Adrenal gland (tissue), 12 donors: ENCODE data around the gene PTPRE. TPM values are rescaled to one million over a fixed set of nuclear protein-coding genes. Genes with fewer than 3 reads are reported as not detected.

ENCODE experiments used
- DNase-seq, 7 donors: peaks; one replicate each; pipeline ENCODE4 v3.0.0-alpha.2; 2019 to 2020
- H3K27ac ChIP-seq, 5 donors: fragments of 200-600 bp; sonication (generic) in 4 of 5; 1 replicate in 3 of 5; 2 replicates in 2 of 5; pipeline versions ENCODE4 v1.5.1 to v1.8.0; 2016 to 2020; ENCODE audit warnings: mild to moderate bottlenecking in 1 of 5
- H3K27me3 ChIP-seq: fragments of 200-600 bp; 2 replicates; pipeline ENCODE4 v1.8.0; 2021
- H3K36me3 ChIP-seq, 2 donors: fragments of 200-600 bp; replicated peaks in 1 of 2; 1 replicate in 1 of 2; 2 replicates in 1 of 2; pipeline versions ENCODE4 v1.5.1 to v1.8.0; 2018 to 2022
- H3K4me1 ChIP-seq, 2 donors: fragments of 200-600 bp; replicated peaks in 1 of 2; 1 replicate in 1 of 2; 2 replicates in 1 of 2; pipeline versions ENCODE4 v1.5.1 to v1.8.0; 2018 to 2021
- H3K4me3 ChIP-seq, 4 donors: fragments of 200-600 bp; sonication (generic) in 3 of 4; one replicate each; pipeline ENCODE4 v1.5.1; 2016 to 2018
- H3K9me3 ChIP-seq, 3 donors: fragments of 200-600 bp; sonication (generic) in 1 of 3; replicated peaks in 1 of 3; 1 replicate in 2 of 3; 2 replicates in 1 of 3; pipeline versions ENCODE4 v1.5.1 to v1.8.0; 2016 to 2021
- CTCF ChIP-seq, 6 experiments: fragments of 450-650 bp in 4 of 6; fragments of 200-600 bp in 2 of 6; sonication (generic) in 1 of 6; IDR thresholded peaks; 1 replicate in 5 of 6; 2 replicates in 1 of 6; pipeline versions ENCODE4 v1.5.1 to v1.8.0; 2016 to 2021; ENCODE audit warnings: antibody characterized with exemption in 6 of 6, mild to moderate bottlenecking in 2 of 6, moderate library complexity in 1 of 6
- POLR2A ChIP-seq, 2 donors: fragments of 450-650 bp; IDR thresholded peaks; one replicate each; pipeline ENCODE4 v1.6.1; 2017; ENCODE audit warnings: antibody characterized with exemption in 2 of 2, mild to moderate bottlenecking in 2 of 2, moderate library complexity in 1 of 2
- WGBS, 4 donors: extraction: QIAGEN DNeasy Blood & Tissue Kit in 2 of 4; methylation state at CpG; one replicate each; pipeline versions ENCODE4 v1.1.5 to v1.1.7; 2013 to 2017; 5-methylcytosine and 5-hydroxymethylcytosine counted together
- intact Hi-C, 2 donors: fragments of 100-400 bp; cut with DNase I; formaldehyde crosslinking; loops; one replicate each; pipeline versions ENCODE4 v1.14.1 to v1.15.0; 2022 to 2023
- polyA plus RNA-seq, 3 donors: library from polyadenylated mRNA; stranded (reverse); fragments of 200-250 nt in 2 of 3; fragments of 350-450 nt in 1 of 3; fragmentation: Illumina TruSeq in 1 of 3; extraction: RNeasy Lipid Tissue Mini Kit (QIAGEN cat#74804) in 1 of 3; gene quantifications; one replicate each; pipeline ENCODE4 v1.2.3, GENCODE V29; 2013 to 2014
- total RNA-seq, 9 donors: library from RNA; depleted of rRNA in 4 of 9; stranded (reverse); fragments of >200 nt in 4 of 9; fragments of 120-200 nt in 1 of 9; fragmentation: NEBNext Ultra II Directional in 1 of 9; extraction: Animal tissue kit (Norgen Biotek cat#: 25700) in 1 of 9; gene quantifications; one replicate each; pipeline versions ENCODE4 v1.1.0 to v1.2.4, GENCODE V29; 2013 to 2023
- donor health status: healthy with polysubstance abuse.
- donor health status: Bipolar disorder and iron deficiency.
- donor health status: DM: yes; HTN: yes; CAD: no.
- donor health status: DM: no; HTN: no; CAD: no.
- donor health status: DM: no; HTN: no; CAD: no.
- donor health status: DM: yes; HTN: yes; CAD: no.

PTPRE gene
- total and polyA plus RNA-seq, 12 donors, result 7.6 to 52.8 (median 41.0) TPM

DNA sequence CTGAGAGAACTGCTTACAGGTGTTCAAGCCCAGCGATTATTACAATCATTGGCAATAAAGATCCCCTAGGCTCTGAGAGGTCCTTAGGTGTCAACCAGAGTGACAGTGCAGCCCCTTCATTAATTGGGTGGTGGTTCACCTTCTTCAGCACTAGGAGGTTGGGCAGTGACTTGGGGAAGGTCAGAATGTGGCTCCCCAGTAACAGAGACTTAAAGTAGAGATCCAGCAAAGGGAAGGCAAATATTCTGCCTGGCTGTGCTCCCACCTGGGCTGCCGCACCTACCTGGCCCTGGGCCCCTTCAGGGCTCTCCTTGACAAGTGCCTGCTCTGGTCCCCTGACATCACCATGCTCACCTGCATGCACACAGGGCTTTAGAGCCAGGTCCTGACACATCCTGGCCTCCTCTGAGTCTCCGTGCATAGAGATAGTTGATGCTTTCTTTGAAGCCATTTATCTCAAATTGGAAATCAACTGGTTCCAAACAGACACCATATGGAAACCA is 16.0 kb upstream of the PTPRE start:
- H3K27ac ChIP-seq, result no peak overlapping the region
- 89 to 100% (median 92%) methylated on average over 2 to 3 of the region's 3 CpGs for WGBS, 4 donors

DNA sequence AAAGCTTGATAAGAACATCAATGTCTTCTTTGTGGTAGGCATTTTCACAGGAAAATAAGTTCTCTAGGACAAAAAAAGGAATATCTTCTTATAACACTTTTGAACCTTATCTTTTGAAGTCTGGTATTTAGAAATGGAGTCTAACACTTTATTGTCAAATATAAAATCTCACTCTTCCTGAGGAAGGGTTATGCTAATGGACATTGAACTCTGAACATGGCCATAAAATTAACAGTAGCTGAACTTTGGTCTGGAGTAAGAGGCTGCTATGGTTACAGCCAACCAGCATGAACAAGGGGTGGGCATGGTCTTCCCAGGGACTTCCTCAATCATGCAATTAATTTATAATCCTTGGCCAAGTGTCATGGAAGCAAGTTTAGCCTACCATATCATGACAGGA is 14.2 kb upstream of the PTPRE start, which contains the start of gene CLRN3:
Gene CLRN3, minus strand, starts transcription at position 199 of the 400 bp plus-strand sequence. Its CDS starts 157 bp downstream, at position 42.
- H3K27ac ChIP-seq, result no peak within 1 kb of the TSS
- H3K9me3 ChIP-seq, result peaks cover 0 to 6% (median 0%) of the 10 kb centered on the region in 3 donors
- intact Hi-C loops, result no loop called here
- TF ChIP-seq POLR2A (IDR thresholded peaks at IDR 0.05) (no peak), CTCF (IDR thresholded peaks at IDR 0.05) (no peak)
- DNase-seq, result no peak
- H3K27me3 ChIP-seq, result no peaks in the 10 kb centered on the region
- no peaks in the 10 kb centered on the region for H3K4me1 ChIP-seq
- H3K36me3 ChIP-seq, result no peaks in the 10 kb centered on the region
- H3K4me3 ChIP-seq, result no peak within 1 kb of the TSS

More for the DNA sequence above, 16.0 kb upstream of the PTPRE start:
- no peaks in the 10 kb centered on the region for H3K9me3 ChIP-seq
- intact Hi-C loops, result no loop called here
- no peak overlapping the region for H3K4me3 ChIP-seq
- no peaks in the 10 kb centered on the region for H3K4me1 ChIP-seq
- no peaks in the 10 kb centered on the region for H3K27me3 ChIP-seq
- TF ChIP-seq CTCF (IDR thresholded peaks at IDR 0.05) (no peak), POLR2A (IDR thresholded peaks at IDR 0.05) (no peak)
- DNase-seq, result no peak
- no peaks in the 10 kb centered on the region for H3K36me3 ChIP-seq

- no peak for TF ChIP-seq POLR2A (IDR thresholded peaks at IDR 0.05)
- TF ChIP-seq CTCF (IDR thresholded peaks at IDR 0.05), result no peak
- H3K27ac ChIP-seq, result no peak overlapping the region
- intact Hi-C loops, result no loop called here
- no peak overlapping the region for H3K4me3 ChIP-seq
- H3K36me3 ChIP-seq, result no peaks in the 10 kb centered on the region
- H3K4me1 ChIP-seq, result no peaks in the 10 kb centered on the region
- no peak for DNase-seq
- WGBS, 4 donors, result 81 to 90% (median 85%) methylated on average over 1 of the region's 1 CpG
- no peaks in the 10 kb centered on the region for H3K27me3 ChIP-seq
- peaks cover 0 to 6% (median 0%) of the 10 kb centered on the region in 3 donors for H3K9me3 ChIP-seq
Observed at GRCh38 chr10:127894146-127894545, 12.8 kb upstream of the PTPRE start.

- Histone ChIP-seq H3K27ac (no peak overlapping the region), H3K9me3 (peaks cover 0 to 6% (median 0%) of the 10 kb centered on the region in 3 donors), H3K36me3 (no peaks in the 10 kb centered on the region), H3K4me1 (no peaks in the 10 kb centered on the region), H3K4me3 (no peak overlapping the region), H3K27me3 (no peaks in the 10 kb centered on the region)
- TF ChIP-seq POLR2A (IDR thresholded peaks at IDR 0.05) (no peak), CTCF (IDR thresholded peaks at IDR 0.05) (no peak)
- DNase-seq, result no peak
- intact Hi-C loops, result no loop called here
Observed at GRCh38 chr10:127896590-127896989, 10.3 kb upstream of the PTPRE start.
